Non-pigmented ciliary epithelial cell (primary cell): ENCODE results near the gene ZAP70.
"Not testable (repeated sequence)": the region's sequence is repeated elsewhere in the genome, so short reads cannot be mapped to it uniquely, and the experiment has no call there.

Experiments
- DNase-seq: peaks from one replicate; pipeline ENCODE4 v3.0.0-alpha.2; 2010; ENCODE audit warnings: low read depth

ZAP70 gene

DNA sequence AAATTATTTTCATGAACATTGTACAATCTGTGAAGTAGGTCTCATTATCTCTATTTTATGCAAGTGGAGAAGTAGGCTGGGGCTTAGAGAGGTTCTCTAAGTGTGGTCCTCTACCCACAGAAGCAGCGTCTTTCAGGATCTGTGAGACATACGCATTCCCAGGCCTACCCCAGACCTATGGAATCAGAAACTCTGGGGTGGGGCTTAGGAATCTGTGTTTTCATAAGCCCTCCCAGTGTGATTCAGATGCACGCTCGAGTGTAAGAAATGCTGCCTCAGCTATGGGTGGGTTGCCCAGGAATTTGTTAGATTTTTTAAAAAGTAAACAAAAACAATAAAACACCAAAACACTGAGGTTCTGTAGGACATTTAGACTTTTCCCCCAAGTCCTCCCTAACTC lies 14.8 kb upstream of the ZAP70 start:
- DNase-seq: no peak

DNA sequence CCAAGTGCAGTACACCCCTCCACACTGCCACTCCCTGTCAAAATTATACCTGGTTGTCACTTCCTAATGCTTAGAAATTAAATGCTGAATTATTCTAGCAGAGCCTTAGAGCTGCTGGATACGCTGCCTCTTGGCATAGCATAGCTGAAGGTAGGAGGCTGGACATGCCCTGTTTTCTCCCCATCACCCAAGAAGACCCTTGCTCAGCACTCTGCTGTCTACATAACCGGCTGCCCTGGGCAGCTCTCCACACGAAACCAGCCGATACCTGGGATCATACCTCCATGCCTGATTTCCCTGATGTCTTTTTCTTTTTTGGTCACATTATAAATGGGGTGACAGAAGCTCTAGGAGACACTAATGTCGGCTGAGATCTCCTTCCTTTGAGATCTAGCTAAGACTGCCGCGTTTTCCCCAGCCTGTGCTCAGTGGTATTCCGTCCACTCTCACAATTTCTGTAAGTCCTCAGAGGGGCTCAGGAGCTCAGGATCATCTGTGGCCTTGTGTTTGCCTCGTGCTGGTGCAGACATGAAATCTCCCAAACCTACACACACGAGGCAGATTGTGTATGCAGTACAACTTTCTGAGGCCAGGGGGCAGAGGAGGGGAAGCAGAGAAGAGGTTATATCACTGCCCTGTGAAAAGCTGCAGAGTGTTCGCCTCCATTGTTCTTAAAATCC lies 13.5 kb upstream of the ZAP70 start:
- peak; percentile 11 for DNase-seq

DNA sequence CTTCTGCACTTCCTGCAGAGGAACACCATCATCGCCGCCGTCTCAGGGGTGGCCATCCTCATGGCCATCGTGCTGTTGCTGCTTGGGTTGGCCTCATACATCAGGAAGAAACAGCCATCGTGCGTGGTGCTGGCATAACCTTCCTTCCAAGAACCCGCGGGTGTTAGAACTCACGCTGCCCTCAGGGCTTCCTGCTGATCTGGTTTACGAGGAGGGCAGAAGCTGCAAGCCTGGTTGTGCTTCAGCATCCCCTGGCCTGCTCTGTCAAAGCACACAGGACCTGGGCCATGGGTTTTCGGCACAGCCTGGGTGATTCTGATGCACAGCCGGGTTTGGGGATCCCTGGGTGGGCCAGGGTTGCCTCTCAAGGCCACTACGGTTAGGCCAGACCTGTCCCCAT lies 12.2 kb upstream of the ZAP70 start:
- no peak for DNase-seq

- no peak for DNase-seq
These were observed 11.4 kb upstream of the ZAP70 start for GRCh38 chr2:97701851-97702465.

GRCh38 chr2:97702731-97703470 lies 10.5 kb upstream of the ZAP70 start:
- DNase-seq: no peak

- no peak for DNase-seq
These were observed 9.6 kb upstream of the ZAP70 start for GRCh38 chr2:97703741-97704140.

DNA sequence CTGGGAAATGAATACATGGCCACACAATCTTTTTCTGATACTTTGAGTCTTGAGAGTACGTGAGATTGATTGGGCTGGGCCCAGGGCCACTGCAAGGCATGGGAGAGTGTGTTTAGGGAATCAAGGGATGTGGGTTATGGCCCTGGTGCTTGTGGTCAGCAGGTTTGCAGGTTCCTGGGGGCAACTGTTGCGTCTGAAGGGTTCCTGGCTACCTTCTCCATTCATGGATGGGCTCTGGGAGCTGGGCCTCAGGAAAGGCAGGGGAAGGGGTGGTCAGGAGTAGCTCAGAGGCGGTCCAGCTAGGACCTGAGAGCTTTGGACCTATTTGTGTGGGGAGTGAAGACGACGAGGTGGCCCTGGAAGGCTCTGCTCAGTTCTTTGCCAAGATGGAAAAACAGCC lies 8.4 kb upstream of the ZAP70 start:
- DNase-seq: no peak

GRCh38 chr2:97706112-97706511 lies 7.3 kb upstream of the ZAP70 start:
- no peak for DNase-seq

DNA sequence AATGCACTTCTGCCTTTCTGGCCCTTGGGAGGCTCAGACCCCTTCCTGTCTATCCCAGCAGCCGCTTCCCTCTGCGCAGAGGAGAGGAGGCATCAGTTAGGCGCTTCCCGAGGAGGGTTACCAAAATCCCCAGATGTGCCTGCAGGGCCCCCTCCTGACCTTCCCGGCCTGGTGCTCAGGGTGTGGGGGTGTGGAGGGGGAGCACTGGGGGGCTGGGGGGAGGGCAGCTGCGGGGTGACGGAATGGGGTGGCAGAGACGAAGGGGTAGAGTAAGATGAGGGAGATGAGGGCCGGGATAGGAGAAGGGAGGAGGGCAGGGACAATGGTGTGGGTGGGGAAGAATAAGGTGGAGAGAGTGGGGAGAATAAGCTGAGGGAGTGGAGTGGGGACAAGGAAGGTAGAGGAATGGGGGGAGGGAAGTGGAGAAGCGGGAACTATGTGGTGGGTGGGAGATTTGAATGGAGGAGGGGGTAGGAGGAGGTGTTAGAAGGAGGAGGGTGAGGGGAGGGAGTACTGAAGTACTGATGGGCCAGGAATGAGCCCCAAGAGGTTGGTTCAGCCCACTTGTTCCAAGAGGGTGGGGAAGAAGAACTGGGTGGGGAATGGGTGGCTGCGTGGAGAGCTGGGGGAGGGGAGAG lies 6.5 kb upstream of the ZAP70 start:
- DNase-seq: no peak

DNA sequence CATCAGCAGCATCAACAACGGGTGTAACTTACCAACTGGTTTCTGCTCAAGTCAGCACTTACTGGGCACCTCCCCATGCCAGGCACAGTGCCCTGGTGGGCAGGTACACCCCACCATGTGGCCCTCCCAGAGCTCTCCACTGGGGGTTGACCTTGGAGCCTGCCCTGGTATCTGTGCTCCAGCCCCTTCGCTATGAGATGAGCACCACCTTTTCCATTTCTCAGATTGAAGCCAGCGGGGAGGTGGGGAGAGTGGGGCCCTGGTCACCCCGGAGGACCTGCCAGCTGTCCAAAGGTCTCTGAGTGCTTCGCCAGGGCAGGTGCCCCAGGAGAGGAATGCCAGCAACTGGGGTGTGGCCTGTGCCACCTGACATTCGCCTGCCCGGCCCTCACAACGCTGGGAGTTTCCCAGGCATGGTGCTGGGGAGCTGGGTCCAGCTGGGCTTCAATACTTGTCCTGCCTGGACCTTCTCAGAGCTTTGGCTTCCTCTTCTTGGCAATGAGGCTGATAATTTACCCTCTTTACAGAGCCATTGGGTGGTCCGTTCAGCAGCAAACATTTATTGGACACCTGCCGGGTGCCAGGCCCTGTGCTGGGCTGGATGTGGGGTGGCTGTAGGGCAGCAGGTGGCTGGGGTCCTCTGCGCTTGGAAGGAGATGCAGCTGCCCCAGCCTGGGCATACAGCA lies 5.9 kb upstream of the ZAP70 start:
- no peak for DNase-seq

DNA sequence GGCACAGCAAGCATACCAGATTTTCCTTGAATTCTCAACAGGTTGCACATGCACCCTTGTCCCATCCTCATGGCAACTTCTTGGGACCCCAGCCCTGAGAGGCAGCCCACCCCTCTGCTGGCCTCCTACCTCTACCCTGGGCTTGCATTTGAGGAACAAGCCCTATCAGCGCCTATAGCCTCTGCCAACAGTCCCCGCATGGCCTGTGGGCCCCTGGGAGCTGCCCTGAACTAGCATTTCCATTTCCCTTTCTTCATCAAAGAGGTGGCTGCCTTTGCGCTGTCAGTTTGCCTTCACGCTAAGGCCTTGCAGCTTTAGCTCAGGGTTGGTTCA lies 5.4 kb upstream of the ZAP70 start:
- DNase-seq: no peak

- no peak for DNase-seq
These were observed 4.8 kb upstream of the ZAP70 start for GRCh38 chr2:97708608-97709007.

DNA sequence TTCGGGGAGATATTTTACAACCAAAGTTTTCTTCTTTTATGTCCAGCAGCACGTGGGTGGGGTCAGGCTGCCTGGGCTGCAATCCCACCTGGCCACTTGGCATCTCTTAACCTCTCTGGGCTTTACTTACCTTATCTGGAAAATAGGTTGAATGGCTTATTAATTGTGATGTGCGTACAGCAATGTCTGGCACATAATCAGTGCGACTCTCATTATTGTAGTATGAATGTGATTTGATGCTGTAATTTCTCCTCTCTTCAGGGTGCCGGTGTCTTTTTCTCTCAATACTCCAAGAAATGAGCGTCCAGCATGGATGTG lies 2.0 kb upstream of the ZAP70 start:
- DNase-seq: no peak

- not testable (repeated sequence) for DNase-seq
These were observed 1.2 kb upstream of the ZAP70 start for GRCh38 chr2:97712175-97712574.

DNA sequence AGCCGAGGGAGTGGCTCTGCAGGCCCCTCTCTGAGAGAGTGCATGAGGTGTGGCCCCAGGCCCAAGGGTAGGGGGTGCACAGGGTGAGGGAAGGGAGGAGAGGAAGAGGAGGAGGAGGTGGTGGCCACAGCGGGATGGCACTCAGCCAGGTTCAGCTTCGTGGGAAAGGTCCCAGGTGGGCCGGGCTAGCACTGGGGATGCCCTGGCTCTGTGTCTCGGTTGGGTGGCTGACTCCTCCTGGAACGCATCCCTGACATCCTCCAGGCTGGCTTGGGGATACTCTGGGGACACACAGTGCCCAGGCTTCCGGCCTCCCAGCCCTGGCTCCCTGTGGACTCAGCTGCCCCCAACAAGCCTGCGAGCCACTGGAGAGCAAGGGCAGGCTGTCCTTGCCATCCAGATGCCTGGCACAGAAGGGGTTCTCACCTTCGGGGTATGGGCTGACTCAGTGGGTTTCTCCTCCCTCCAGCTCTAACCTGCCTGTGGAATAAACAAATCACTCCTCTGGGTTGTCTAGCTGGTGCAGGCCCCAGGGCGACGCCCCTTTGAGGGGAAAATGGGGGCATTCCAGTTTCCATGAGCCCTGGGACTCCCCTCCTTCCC lies 582 bp upstream of the ZAP70 start:
- no peak for DNase-seq

DNA sequence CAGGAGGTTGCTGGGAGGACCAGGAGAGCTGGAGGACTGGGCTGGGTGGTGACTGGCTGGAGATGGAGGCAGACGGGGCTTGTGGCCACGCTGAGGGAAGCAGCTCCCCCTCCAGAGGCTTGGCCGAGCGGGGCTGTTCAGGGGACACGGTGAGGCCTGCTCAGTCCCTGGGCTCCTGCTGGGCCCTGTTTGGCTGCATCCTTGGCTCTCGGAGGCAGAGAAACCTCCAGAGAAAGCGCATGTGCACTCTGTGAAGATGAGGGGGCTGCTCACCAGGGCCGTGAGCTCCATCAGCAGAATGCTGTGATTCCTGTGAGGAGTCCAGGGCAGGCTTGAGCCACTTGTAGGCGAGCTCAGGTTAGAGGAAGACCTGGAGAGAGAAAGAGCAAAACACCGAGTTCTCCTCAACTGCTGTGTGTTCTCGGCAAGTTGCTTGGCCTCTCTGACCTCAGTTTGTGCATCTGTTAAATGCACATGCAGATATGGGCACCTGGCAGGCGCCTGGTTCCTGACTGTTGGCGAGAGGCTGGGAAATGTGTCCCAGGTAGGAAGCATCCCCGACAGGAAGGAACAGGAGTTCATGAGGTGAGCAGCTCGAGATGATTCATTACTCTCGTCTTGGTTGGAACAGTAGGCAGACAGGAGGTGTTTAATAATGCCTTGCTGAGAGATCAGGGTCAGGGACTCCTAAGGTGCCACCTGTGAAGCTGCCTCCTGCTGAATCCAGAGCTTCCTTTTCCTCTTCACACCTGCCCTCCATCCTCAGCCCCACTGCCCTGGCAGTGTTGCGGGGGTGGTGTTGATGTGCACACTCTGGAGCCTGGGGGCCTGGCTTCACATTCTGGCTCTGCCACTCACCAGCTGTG lies 941 bp downstream of the ZAP70 start:
- no peak for DNase-seq

GRCh38 chr2:97714950-97715652 lies 1.7 kb downstream of the ZAP70 start:
- no peak for DNase-seq

DNA sequence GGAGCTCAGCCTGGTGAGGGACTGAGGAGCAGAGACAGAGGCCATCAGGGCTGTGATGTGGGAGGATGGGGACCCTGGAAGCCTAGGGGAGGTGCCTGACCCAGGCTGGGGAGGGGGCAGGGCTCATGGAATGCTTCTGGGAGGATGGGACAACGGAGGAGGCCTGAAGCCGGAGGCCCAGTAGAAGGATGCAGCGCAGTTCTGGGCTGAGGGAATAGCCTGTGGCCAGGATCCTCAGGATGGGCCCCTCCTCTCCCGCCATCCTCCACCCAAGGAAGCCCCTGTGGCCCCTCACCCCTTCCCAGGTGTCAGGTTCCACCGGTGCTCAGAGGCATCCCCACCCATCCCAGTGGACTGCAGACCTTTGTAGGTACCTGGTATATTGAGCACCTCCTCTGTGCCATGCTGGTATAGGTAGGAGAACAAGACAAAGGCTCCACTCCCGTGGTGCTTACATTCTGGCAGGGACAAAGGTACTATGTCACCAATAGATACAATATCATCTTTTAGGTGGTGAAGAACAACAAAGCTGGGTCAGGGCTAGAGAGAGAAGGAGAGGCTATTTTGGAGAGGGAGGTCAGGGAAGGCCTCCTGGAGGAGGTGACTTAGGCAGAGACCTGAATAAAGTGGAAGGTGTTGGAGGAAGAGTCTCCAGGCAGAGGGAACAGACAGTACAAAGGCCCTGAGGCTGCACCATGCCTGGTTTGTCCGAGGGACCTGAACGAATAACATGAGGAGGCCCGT lies 2.7 kb downstream of the ZAP70 start:
- DNase-seq: no peak

DNA sequence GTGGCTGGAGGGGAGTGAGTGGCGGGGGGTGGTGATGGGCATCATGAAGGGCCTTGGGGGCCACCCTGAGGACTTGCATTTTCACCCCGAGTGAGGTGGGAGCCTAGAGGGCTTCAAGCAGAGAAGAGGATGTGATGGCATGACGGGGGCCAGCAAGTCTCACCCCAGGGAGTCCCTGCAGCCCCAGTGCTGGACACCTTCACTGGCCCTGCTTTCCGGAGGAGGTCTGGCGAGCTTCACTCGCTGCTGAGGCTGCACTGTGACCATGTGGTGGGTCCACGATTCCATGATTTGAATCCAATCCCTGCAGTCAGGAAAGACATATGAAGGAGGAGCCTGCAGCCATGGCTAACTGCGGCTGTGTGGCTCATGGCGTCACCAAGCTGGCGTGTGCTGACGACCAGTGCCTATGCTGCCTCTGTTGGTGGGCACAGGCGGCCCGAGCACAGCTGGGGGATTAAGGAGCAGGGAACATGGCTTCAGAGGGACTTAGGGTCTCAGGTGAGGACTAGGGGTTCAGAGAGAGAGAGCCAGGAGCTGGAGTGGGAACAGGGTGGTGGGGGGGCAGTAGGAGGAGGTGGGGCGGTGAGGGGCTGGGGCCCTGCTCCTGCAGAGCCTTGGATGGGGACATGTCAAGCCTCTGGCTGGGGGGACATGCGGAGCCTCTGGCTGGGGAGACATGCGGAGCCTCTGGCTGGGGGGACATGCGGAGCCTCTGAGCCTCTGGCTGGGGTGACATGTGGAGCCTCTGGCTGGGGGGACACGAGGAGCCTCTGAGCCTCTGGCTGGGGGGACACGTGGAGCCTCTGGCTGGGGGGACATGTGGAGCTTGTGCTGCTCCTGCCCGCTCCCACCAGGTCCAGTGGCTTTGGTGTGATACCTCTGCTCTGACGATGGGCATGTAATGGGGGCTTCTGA lies 3.6 kb downstream of the ZAP70 start:
- DNase-seq: no peak
